ENCODE data around the gene CDHR1.
A peak's percentile ranks its signal among the peaks of the same experiment; 100 is the strongest.

The CDHR1 gene

DNA sequence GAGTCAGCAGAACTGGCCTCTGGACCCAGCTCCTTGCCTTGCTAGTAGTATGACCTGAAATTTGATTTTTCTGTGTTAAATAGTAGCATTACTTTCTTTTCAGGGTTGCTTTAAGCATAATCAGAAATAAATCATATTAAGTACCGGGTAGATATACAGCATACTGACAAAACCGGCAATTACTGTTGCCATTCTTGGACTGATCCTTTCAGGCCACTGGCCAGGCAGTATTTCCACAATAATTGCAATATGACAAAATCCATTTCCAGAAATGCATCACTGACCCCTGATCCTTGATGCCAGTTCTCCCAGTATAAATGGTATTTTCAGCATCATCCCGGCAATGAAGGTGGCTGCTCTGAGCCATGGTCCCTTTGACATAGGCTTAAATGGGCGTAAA lies 40.1 kb downstream of the CDHR1 start:
- no peak for DNase-seq

- DNase-seq: no peak
These were observed 40.8 kb downstream of the CDHR1 start for GRCh38 chr10:84235096-84235495.

GRCh38 chr10:84236807-84237198 lies 42.5 kb downstream of the CDHR1 start:
- DNase-seq: no peak

GRCh38 chr10:84237199-84238051 lies 43.1 kb downstream of the CDHR1 start:
- DNase-seq: no peak

DNA sequence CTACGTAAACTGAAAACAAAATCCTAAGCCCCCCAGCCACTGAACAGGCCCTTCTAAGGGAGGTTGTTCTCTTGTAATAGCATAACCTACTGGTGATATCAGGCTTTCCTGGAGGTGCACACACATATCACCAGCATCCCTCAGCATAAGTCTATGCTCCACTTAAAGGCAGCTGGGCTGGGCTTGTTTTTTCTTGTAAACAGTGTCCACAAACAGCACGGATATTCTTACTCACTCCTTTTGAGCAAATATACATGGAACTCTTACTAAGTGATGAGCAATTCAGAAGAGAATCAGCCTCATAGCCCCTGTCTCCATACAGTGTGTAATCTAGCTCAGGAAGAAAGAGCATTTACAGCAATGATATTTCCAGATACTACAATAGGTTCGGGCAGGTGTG lies 44.6 kb downstream of the CDHR1 start:
- no peak for DNase-seq

GRCh38 chr10:84241185-84241790 lies 47.0 kb downstream of the CDHR1 start, which contains the start of gene LRIT1:
LRIT1 (minus strand) TSS chr10:84241546; CDS start chr10:84241439, 107 bp downstream.
- DNase-seq: no peak

GRCh38 chr10:84243759-84244158 lies 49.4 kb downstream of the CDHR1 start:
- no peak for DNase-seq

DNA sequence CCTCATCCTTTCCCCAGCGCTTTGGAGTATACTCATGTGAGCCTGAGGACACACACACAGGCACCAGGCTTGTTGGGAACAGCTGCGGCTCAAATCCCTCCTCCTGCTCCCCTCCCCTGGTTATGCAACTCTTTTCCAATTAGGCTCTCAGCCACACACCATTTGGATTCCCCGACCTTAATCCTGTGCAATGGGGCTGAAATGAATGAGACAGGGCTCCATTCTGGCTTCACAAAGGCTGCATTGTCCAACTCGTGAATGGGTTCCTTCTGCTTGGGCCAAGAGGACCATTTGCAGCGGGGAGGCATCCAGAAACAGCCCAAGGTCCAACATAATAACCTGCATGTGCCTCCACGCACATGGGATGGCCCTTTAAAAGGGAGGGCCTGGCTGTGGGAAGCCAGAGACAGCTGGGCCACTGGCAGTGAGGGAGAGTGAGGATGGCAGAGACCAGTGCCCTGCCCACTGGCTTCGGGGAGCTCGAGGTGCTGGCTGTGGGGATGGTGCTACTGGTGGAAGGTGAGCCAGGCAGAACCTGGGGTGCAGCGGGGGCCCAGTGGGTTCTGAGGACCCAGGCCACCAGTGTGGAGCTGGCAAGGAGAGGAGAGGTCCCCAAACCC lies 50.4 kb downstream of the CDHR1 start, which contains the start of gene RGR:
Gene RGR, plus strand, starts transcription at position 403 of the 620 bp plus-strand sequence. Its CDS starts 38 bp downstream, at position 441.
- DNase-seq: no peak

DNA sequence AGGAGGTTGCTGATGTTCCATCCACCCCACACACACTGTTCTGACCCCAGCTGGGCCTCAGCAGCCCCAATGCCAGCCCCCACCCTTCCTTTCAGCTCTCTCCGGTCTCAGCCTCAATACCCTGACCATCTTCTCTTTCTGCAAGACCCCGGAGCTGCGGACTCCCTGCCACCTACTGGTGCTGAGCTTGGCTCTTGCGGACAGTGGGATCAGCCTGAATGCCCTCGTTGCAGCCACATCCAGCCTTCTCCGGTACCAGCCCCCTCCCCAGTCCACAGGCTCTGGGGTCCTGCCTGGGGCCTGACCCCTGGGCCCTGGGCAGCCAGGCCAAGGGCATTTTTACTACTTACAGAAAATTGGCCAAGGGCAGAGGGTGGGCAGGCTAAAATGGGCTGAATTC lies 53.2 kb downstream of the CDHR1 start:
- DNase-seq: no peak

- DNase-seq: no peak
These were observed 54.5 kb downstream of the CDHR1 start for GRCh38 chr10:84248794-84249193.

DNA sequence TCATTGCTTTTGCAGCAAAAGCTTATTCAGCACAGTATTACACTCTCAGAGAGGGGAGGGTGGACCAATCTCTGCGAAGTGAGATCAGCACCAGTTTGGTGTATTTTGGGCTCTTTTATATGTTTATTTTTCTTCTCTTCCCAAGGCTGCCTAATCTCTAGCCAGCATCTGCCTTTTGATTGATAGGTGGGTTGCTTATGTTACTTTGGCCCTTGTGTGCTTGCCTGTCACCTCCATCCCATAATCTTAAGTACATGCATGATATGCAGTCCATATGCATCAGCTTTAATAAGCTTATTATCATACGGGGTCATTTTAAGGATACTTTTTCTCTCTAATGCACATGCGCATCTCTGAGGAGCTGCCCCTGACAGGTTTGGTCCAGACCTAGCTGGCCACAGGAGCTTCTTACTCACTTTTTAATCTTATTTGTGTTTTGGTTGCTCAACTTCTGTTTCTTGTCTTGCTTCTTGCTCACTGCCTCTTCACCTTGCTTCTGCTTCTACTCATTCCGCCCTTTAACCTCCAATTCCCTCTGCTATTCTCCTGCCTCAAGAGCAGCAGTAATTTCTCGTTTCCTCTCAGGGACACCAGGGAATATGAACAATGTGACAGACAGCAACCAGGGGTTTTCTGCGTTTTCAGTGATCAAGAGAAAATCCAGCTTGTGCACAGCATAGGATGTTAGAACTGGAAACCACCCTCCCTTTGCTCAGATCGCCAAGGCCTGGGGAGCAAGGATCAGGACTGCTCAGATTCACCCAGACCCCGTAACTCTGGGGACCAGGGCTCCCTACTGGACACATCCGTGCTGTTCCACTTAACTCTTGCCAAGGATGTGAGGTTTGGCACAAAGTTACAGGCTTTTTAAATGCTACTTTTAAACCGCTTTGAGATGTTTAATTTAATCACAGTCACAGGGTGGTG lies 60.5 kb downstream of the CDHR1 start:
- no peak for DNase-seq

- DNase-seq: peak; percentile 28
These were observed 62.4 kb downstream of the CDHR1 start for GRCh38 chr10:84256510-84257342.

DNA sequence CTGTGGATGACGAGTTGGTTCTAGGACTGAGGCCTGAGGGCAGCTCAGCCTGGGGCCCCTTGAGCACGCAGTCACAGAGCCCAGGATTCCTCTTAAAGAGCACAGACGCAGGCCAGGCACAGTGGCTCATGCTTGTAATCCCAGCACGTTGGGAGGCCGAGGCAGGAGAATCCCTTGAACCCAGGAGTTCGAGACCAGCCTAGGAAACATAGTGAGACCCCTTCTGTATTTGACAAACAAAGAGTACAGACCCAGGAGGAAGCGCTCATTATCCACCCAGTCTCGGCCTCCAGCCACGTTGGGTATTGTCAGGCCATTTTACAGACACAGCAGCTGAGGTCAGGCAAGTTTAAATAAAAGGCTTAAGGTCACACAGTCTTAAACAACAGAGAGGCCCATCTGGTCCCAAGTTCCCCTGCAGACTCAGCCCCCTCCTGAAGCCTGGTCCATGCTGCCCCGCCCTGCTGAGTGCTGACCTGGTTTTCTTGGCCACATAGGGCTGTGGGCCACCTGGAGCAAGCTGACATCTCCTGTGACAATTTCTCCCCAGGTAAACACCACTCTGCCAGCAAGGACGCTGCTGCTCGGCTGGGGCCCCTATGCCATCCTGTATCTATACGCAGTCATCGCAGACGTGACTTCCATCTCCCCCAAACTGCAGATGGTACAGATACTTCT lies 63.1 kb downstream of the CDHR1 start:
- DNase-seq: no peak

DNA sequence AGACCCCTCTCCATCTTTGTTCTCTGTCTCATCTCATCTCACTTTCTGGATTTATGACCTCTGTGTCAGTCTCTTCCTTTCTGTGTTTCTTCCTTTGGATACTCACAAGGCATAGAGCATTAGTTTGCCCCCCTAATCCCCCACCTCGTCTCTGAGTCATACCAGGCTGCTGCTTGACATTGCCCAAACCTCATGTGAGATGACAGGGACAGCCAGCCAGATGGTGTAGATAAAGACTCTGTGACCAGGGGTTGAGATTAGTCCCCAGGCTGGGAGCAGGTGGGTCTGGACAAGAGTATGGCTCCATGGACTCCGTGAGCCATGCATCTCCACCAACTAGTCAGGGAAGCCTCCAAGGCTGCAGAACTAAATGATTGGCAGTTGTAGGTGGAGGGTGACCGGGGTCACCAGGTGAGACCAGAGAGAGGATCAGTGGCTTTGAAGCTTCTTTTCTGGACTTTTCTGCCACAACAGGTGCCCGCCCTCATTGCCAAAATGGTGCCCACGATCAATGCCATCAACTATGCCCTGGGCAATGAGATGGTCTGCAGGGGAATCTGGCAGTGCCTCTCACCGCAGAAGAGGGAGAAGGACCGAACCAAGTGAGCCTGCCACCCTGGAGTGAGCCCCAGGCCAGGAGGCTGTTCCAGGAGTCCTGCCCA lies 63.8 kb downstream of the CDHR1 start:
- DNase-seq: no peak

- no peak for DNase-seq
These were observed 67.0 kb downstream of the CDHR1 start for GRCh38 chr10:84261236-84261915.

DNA sequence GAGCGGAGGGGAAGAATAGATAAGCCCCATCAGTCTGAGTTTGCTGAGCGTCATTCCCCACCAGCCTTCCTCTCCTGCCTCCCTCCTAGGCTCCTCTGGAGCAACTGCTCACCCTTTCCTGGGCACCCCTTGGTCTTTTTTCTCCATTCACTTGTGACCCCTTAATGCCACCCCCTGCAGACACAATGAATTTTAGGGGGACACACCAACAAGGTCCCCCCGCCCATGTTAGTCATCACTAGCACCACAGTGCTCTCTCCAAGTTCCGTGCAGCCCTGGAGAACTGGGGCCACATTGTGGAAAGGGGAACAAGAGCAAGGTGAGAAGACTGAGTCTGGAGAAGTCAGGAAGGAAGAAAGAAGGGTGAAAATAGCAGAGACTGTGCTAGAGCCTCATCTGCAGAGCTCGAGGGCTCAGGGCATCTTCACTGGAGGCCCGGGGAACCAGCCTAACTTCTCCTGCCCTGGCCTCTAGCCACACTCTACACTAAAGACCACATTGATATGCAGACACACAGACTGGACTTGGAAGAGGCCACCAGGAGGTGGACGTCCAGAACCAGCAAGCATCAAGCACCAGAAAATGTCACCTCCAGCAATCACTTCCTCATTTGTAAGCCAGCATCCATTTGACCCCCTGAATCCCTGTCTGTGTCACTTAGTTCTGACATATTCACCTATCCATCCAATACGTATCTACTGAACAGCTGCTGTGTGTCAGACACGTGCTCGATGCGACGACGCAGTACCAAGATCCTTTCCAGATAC lies 68.0 kb downstream of the CDHR1 start:
- no peak for DNase-seq

DNA sequence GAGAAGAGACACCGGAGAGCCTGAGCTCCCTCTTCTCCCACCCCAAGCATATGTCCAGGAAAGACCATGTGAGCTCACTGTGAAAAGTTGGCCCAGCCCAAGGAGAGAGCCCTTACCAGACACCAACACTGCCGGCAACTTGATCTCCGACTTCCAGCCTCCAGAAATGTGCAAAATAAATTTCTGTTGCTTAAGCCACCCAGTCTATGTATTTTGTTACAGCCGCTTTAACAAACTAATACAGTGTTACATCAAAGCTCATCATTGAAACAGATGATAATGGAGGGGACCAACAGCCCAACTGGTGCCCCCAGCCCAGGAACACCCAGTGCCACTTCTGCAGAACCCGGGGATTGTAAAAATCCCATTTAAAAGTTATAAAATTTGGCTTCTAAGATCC lies 69.4 kb downstream of the CDHR1 start:
- DNase-seq: no peak

DNA sequence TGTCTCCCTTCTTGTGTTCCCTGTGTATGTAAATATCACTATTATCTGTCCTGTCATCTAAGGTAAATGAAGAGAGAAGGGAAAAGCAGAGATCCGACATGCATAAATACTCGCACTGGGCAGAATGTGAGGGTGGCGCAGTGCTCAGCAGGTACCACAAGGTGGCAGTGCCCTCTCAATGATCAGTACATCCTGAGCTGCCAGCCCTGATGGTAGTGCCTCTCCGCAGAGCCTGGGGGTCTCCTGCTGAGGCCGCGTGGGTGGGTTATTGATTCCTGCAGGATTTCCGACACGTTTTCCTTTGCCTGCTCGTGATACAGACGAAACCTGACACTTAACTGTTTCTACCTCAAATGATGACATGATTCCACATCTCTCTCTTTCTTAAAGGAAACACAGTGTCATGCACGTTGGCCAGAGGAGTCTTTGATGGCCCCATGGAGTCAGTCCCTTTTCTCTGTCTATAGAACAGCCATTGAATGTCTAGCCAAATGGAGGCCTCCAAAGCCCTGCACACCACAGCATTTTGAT lies 70.3 kb downstream of the CDHR1 start:
- DNase-seq: peak; percentile 71

DNA sequence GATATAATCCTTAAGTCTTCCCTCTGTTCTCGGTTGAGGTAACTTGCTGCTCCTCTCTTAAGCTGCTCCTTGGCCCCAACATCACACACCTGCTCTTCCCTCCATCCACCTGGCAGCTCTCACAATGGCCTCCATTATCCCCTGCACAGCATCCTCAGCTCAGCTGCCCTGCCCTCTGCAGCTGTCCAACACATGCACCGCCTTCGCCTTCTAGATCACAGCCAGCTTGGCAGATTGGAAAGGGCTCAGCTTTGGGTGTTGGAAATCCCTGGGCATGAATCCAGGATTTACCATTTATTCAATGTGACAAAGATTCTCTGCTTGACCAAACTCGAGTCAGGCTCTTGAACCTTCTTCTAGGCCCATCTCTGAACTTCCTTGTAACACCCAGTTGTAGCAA lies 71.1 kb downstream of the CDHR1 start:
- DNase-seq: no peak
